Renal cortical epithelial cell (primary cell): ENCODE measurements around the gene POLR2I. TPM values are rescaled to one million over a fixed set of nuclear protein-coding genes. Genes with fewer than 3 reads are reported as not detected.

Experiments
- total RNA-seq: library from RNA; depleted of rRNA; stranded (reverse); fragments of >200 nt; gene quantifications from 2 replicates; pipeline ENCODE4 v1.2.3, GENCODE V29; 2014

POLR2I gene
- total RNA-seq, 1 donor from 2014 or later, result 38.2 TPM

Other genes with a start within 250 kb of the POLR2I start
- gene APLP1, start 246.3 kb downstream of the POLR2I start, total RNA-seq, result 0.52 and 2.9 TPM in 2 replicates
- gene NFKBID, start 214.3 kb downstream of the POLR2I start, total RNA-seq, result 4.2 and 8.7 TPM in 2 replicates
- gene HCST, start 212.3 kb downstream of the POLR2I start, total RNA-seq, result not detected in 2 replicates
- not detected in 2 replicates for gene TYROBP, start 206.6 kb downstream of the POLR2I start, total RNA-seq
- 0.52 and 6.3 TPM in 2 replicates for gene LRFN3, start 178.5 kb downstream of the POLR2I start, total RNA-seq
- gene SDHAF1, start 119.7 kb downstream of the POLR2I start, total RNA-seq, result 9.4 and 10.4 TPM in 2 replicates
- gene SYNE4, start 106.1 kb downstream of the POLR2I start, total RNA-seq, result 1.0 and 4.5 TPM in 2 replicates
- gene ALKBH6, start 100.7 kb downstream of the POLR2I start, total RNA-seq, result 10.6 and 11.8 TPM in 2 replicates
- 1.2 and 15.2 TPM in 2 replicates for gene CLIP3, start 82.0 kb downstream of the POLR2I start, total RNA-seq
- 3.3 and 3.5 TPM in 2 replicates for gene THAP8, start 60.6 kb downstream of the POLR2I start, total RNA-seq
- 0.70 and 3.0 TPM in 2 replicates for gene WDR62, start 60.0 kb downstream of the POLR2I start, total RNA-seq
- not detected in 2 replicates for gene OVOL3, start 3.7 kb downstream of the POLR2I start, total RNA-seq
- 228 and 291 TPM in 2 replicates for gene TBCB, start 593 bp upstream of the POLR2I start, total RNA-seq
- gene CAPNS1, start 25.2 kb upstream of the POLR2I start, total RNA-seq, result 338 and 474 TPM in 2 replicates
- gene COX7A1, start 37.6 kb upstream of the POLR2I start, total RNA-seq, result 1.1 and 2.8 TPM in 2 replicates
- 5.0 and 7.9 TPM in 2 replicates for gene ZNF565, start 99.8 kb upstream of the POLR2I start, total RNA-seq
- gene ZNF146, start 100.2 kb upstream of the POLR2I start, total RNA-seq, result 126 and 190 TPM in 2 replicates